ENCODE measurements around the gene SMIM33. TPM values are rescaled to one million over a fixed set of nuclear protein-coding genes. Genes with fewer than 3 reads are reported as not detected.
"Not testable (repeated sequence)": the region's sequence is repeated elsewhere in the genome, so short reads cannot be mapped to it uniquely, and the experiment has no call there.

SMIM33 gene
- total and polyA plus RNA-seq, 2 experiments from 2014 or later = not detected

- Histone ChIP-seq H3K27me3 (no peaks in the 10 kb centered on the region), H3K9me3 (ENCODE audit: low read depth) (no peaks in the 10 kb centered on the region), H3K4me1 (ENCODE audit: low read depth) (no peaks in the 10 kb centered on the region), H3K27ac (no peak overlapping the region), H3K4me3 (no peak overlapping the region), H3K36me3 (peaks cover 39% of the 10 kb centered on the region)
- TF ChIP-seq, protein P1, sequence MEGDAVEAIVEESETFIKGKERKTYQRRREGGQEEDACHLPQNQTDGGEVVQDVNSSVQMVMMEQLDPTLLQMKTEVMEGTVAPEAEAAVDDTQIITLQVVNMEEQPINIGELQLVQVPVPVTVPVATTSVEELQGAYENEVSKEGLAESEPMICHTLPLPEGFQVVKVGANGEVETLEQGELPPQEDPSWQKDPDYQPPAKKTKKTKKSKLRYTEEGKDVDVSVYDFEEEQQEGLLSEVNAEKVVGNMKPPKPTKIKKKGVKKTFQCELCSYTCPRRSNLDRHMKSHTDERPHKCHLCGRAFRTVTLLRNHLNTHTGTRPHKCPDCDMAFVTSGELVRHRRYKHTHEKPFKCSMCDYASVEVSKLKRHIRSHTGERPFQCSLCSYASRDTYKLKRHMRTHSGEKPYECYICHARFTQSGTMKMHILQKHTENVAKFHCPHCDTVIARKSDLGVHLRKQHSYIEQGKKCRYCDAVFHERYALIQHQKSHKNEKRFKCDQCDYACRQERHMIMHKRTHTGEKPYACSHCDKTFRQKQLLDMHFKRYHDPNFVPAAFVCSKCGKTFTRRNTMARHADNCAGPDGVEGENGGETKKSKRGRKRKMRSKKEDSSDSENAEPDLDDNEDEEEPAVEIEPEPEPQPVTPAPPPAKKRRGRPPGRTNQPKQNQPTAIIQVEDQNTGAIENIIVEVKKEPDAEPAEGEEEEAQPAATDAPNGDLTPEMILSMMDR (IDR thresholded peaks at IDR 0.05; ENCODE audit: low read depth, low read length) = no peak
- no peak for DNase-seq (ENCODE audit: low read depth in 1 of 2, low spot score in 1 of 2)
Observed at GRCh38 chr5:139431706-139432105, 39.1 kb upstream of the SMIM33 start.

DNA sequence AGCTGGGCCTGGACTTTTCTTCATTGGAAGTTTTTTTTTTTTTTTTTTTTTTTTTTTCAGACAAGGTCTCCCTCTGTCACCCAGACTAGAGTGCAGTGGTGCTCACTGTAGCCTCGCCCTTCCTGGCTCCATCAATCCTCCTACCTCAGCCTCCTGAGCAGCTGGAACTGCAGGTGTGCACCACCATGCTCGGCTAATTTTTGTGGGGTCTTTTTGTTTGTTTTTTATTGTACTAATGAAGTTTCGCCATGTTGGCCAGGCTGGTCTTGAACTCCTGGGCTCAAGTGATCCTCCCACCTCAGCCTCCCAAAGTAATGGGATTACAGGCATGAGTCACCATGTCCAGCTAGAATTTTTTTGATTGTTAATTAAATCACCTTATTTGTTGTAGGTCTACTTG, 35.1 kb upstream of the SMIM33 start:
- Histone ChIP-seq H3K4me3 (no peak overlapping the region), H3K27ac (no peak overlapping the region), H3K27me3 (no peaks in the 10 kb centered on the region), H3K36me3 (peaks cover 32% of the 10 kb centered on the region), H3K9me3 (ENCODE audit: low read depth) (no peaks in the 10 kb centered on the region), H3K4me1 (ENCODE audit: low read depth) (peaks cover 4% of the 10 kb centered on the region)
- no peak for DNase-seq (ENCODE audit: low read depth in 1 of 2, low spot score in 1 of 2)
- TF ChIP-seq, protein P1 (IDR thresholded peaks at IDR 0.05; ENCODE audit: low read depth, low read length) = no peak

- TF ChIP-seq, protein P1 (IDR thresholded peaks at IDR 0.05; ENCODE audit: low read depth, low read length) = no peak
- peak overlapping the region; percentile 95 for H3K27ac ChIP-seq
- H3K4me3 ChIP-seq = peak overlapping the region; percentile 76
- H3K27me3 ChIP-seq = no peaks in the 10 kb centered on the region
- no peaks in the 10 kb centered on the region for H3K9me3 ChIP-seq (ENCODE audit: low read depth)
- peaks cover 19% of the 10 kb centered on the region for H3K36me3 ChIP-seq
- H3K4me1 ChIP-seq (ENCODE audit: low read depth) = peaks cover 4% of the 10 kb centered on the region
- DNase-seq (ENCODE audit: low read depth in 1 of 2, low spot score in 1 of 2) = no peak
Observed at GRCh38 chr5:139438707-139439012, 32.1 kb upstream of the SMIM33 start.

DNA sequence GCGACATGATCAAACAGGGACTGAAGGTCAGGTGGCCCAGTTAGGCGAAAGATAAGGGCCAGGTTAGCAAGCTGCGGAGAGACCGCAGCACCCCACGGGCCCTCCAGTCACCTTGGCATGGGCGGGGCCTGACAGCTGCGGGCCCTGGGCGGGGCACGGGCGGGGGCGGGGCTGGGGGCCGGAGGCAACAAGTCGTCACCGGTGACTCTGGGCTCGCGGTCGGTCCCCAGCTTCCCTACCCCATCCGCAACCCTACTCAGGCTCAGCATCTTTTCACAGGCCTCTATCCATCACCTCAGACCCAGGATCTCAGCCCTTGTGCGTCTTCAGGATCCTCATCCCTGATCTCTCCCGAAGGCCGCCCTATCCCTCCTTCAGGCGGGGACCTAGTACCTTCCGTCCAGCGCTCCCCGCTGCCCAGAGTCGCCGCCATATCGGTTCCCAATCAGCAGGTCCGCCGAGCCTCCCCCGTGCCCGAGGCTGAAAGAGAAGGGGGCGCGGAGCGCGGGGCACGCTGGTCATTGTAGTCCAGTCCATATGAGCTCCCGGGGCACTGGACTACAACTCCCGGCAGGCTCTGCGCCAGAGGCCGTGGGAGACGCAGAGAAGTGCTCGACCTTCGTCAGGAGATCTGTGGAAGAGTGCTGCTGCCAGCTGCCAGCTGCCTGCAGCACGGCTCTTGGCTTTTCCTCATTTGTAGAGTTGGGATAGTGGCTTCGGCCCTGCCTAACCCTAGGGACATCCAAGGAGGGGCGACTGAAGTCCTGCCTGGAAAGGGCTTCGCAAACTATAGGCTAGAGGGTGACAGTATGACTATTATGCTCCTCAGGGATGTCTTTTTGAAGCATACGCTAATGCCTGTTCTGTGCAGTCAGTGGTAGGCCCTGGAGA, 31.5 kb upstream of the SMIM33 start, which contains the start of gene DNAJC18:
Gene DNAJC18, minus strand, starts transcription at position 513 of the 891 bp plus-strand sequence. Its CDS starts 80 bp downstream, at position 433.
- Histone ChIP-seq H3K36me3 (peaks cover 15% of the 10 kb centered on the region), H3K27ac (peak within 1 kb of the TSS; percentile 95), H3K9me3 (ENCODE audit: low read depth) (no peaks in the 10 kb centered on the region), H3K4me3 (peak within 1 kb of the TSS; percentile 76), H3K27me3 (no peaks in the 10 kb centered on the region), H3K4me1 (ENCODE audit: low read depth) (peaks cover 4% of the 10 kb centered on the region)
- TF ChIP-seq, protein P1 (IDR thresholded peaks at IDR 0.05; ENCODE audit: low read depth, low read length) = no peak
- DNase-seq (ENCODE audit: low read depth in 1 of 2, low spot score in 1 of 2) = peak; percentile 93 to 96

GRCh38 chr5:139440416-139440815, 30.4 kb upstream of the SMIM33 start:
- not testable (repeated sequence) for H3K4me1 ChIP-seq (ENCODE audit: low read depth); H3K36me3 ChIP-seq; H3K4me3 ChIP-seq; DNase-seq (ENCODE audit: low read depth in 1 of 2, low spot score in 1 of 2); H3K27ac ChIP-seq; H3K27me3 ChIP-seq; H3K9me3 ChIP-seq (ENCODE audit: low read depth)

GRCh38 chr5:139443831-139444453, 26.9 kb upstream of the SMIM33 start:
- TF ChIP-seq, protein P1 (IDR thresholded peaks at IDR 0.05; ENCODE audit: low read depth, low read length) = no peak
- Histone ChIP-seq H3K27me3 (no peaks in the 10 kb centered on the region), H3K36me3 (no peaks in the 10 kb centered on the region), H3K9me3 (ENCODE audit: low read depth) (no peaks in the 10 kb centered on the region), H3K4me1 (ENCODE audit: low read depth) (peaks cover 28% of the 10 kb centered on the region), H3K4me3 (no peak overlapping the region), H3K27ac (no peak overlapping the region)
- peak in 1 of 2 donors; percentile 45 for DNase-seq (ENCODE audit: low read depth in 1 of 2, low spot score in 1 of 2)
